Erythroblast (primary cell): ENCODE measurements around the gene IQCH.
"Not testable (repeated sequence)": the region's sequence is repeated elsewhere in the genome, so short reads cannot be mapped to it uniquely, and the experiment has no call there.

ENCODE experiments used
- GATA1 ChIP-seq: IDR thresholded peaks from 2 replicates; pipeline ENCODE4 v1.6.1; 2011; ENCODE audit warnings: low read depth, mild to moderate bottlenecking, control low read depth, low read length, moderate library complexity
- POLR2A ChIP-seq: IDR thresholded peaks from 2 replicates; pipeline ENCODE4 v1.6.1; 2011; ENCODE audit warnings: mild to moderate bottlenecking, low read length

- not testable (repeated sequence) for TF ChIP-seq POLR2A, GATA1
Measured at GRCh38 chr15:67363712-67364111, 109.1 kb downstream of the IQCH start.
